LNCaP clone FGC (cell line): ENCODE measurements around the gene FAM168A.
A peak's percentile ranks its signal among the peaks of the same experiment; 100 is the strongest.

Experiments
- DNase-seq: peaks from one replicate; pipeline ENCODE4 v3.0.0-alpha.2; 2011; ENCODE audit warnings: low read depth
- H3K4me3 ChIP-seq: 2 replicates; pipeline ENCODE4 v1.5.1; 2011; ENCODE audit warnings: mild to moderate bottlenecking, low read depth, low read length, control low read depth
- CTCF ChIP-seq: IDR thresholded peaks from 2 replicates; pipeline ENCODE4 v1.5.1; 2012; ENCODE audit warnings: mild to moderate bottlenecking; ENCODE audit not compliant: control insufficient read depth, insufficient read depth; ENCODE audit errors: extremely low read depth

Gene FAM168A

GRCh38 chr11:73361953-73362776 is 235.7 kb downstream of the FAM168A start:
- no peak for TF ChIP-seq CTCF
- H3K4me3 ChIP-seq = no peak overlapping the region
- no peak for DNase-seq

- no peak for DNase-seq
- no peak for TF ChIP-seq CTCF
- H3K4me3 ChIP-seq = no peak overlapping the region
Observed at GRCh38 chr11:73360743-73361369, 237.1 kb downstream of the FAM168A start.

- DNase-seq = peak; percentile 18
- H3K4me3 ChIP-seq = no peak overlapping the region
- TF ChIP-seq CTCF = peak; percentile 60
Observed at GRCh38 chr11:73359930-73360742, 237.8 kb downstream of the FAM168A start.

GRCh38 chr11:73359341-73359740 is 238.6 kb downstream of the FAM168A start:
- TF ChIP-seq CTCF = no peak
- no peak overlapping the region for H3K4me3 ChIP-seq
- DNase-seq = no peak

GRCh38 chr11:73358071-73358470 is 239.8 kb downstream of the FAM168A start:
- no peak for DNase-seq
- TF ChIP-seq CTCF = no peak
- no peak overlapping the region for H3K4me3 ChIP-seq

- no peak overlapping the region for H3K4me3 ChIP-seq
- DNase-seq = no peak
- TF ChIP-seq CTCF = no peak
Observed at GRCh38 chr11:73356979-73357860, 240.7 kb downstream of the FAM168A start.
